Heart right ventricle (tissue), 16 donors: ENCODE data around the gene NFIB. TPM values are rescaled to one million over a fixed set of nuclear protein-coding genes. Genes with fewer than 3 reads are reported as not detected.

Experiments used
- ATAC-seq, 8 donors: fragments of 200-7000 bp; cut with Tn5 transposase; one replicate each; pipeline ENCODE4 v1.9.1; 2020; ENCODE audit warnings: mild to moderate bottlenecking in 8 of 8, moderate library complexity in 8 of 8, moderate number of reproducible peaks in 1 of 8
- DNase-seq, 2 donors: peaks; one replicate each; pipeline ENCODE4 v3.0.0-alpha.2; 2020
- H3K27ac ChIP-seq, 10 donors: fragments of 200-600 bp; sonication (generic) in 2 of 10; one replicate each; pipeline versions ENCODE4 v1.5.0 to v1.8.0; 2020 to 2022; ENCODE audit warnings: mild to moderate bottlenecking in 3 of 10
- H3K27me3 ChIP-seq, 7 donors: fragments of 200-600 bp; one replicate each; pipeline ENCODE4 v1.8.0; 2021 to 2022; ENCODE audit warnings: mild to moderate bottlenecking in 2 of 7
- H3K36me3 ChIP-seq, 9 donors: fragments of 200-600 bp; sonication (generic) in 1 of 9; one replicate each; pipeline versions ENCODE4 v1.5.0 to v1.8.0; 2020 to 2022; ENCODE audit warnings: mild to moderate bottlenecking in 2 of 9
- H3K4me1 ChIP-seq, 9 donors: fragments of 200-600 bp; sonication (generic) in 1 of 9; one replicate each; pipeline versions ENCODE4 v1.5.0 to v1.8.0; 2020 to 2022; ENCODE audit warnings: mild to moderate bottlenecking in 4 of 9
- H3K4me3 ChIP-seq, 10 donors: fragments of 200-600 bp; sonication (generic) in 2 of 10; one replicate each; pipeline versions ENCODE4 v1.5.0 to v1.8.0; 2020 to 2022; ENCODE audit warnings: mild to moderate bottlenecking in 7 of 10, moderate library complexity in 2 of 10
- H3K9me3 ChIP-seq, 11 donors: fragments of 200-600 bp in 10 of 11; sonication (generic) in 2 of 11; one replicate each; pipeline versions ENCODE4 v1.5.0 to v1.8.0; 2013 to 2022; ENCODE audit warnings: mild to moderate bottlenecking in 2 of 11, control low read depth in 1 of 11, moderate library complexity in 1 of 11
- WGBS, 2 donors: extraction: QIAGEN DNeasy Blood & Tissue Kit; methylation state at CpG; one replicate each; pipeline ENCODE4 v1.1.7; 2013; ENCODE audit warnings: inconsistent platforms in 1 of 2; 5-methylcytosine and 5-hydroxymethylcytosine counted together
- intact Hi-C, 10 donors: fragments of 100-400 bp; cut with DNase I; formaldehyde crosslinking; loops; one replicate each; pipeline versions ENCODE4 v1.11.1 to v1.14.2; 2022
- polyA plus RNA-seq, 2 donors: library from polyadenylated mRNA; stranded (reverse); fragments of 200-250 nt; gene quantifications; one replicate each; pipeline ENCODE4 v1.2.3, GENCODE V29; 2013
- total RNA-seq, 10 donors: library from RNA; stranded (reverse); fragmentation: NEBNext Ultra II Directional in 3 of 10; extraction: Animal tissue kit (Norgen Biotek cat#: 25700) in 3 of 10; gene quantifications; one replicate each; pipeline versions ENCODE4 v1.2.1 to v1.2.4, GENCODE V29; 2021 to 2023
- TF ChIP-seq, protein P1 (sequence below), 9 donors: fragments of 200-600 bp; sonication (generic) in 2 of 9; IDR thresholded peaks; one replicate each; pipeline versions ENCODE4 v1.5.0 to v1.8.0; 2021 to 2022; ENCODE audit warnings: antibody characterized with exemption in 9 of 9, mild to moderate bottlenecking in 5 of 9, moderate library complexity in 1 of 9
- donor health status: Arrhythmogenic right ventricular cardiomyopathy.
- donor health status: ischemic (EF 13 %, LVEDD 7.1; RV severe dilation, severe dysfunction).
- donor health status: healthy with polysubstance abuse.
- donor health status: DM: no; HTN: yes; CAD: no.
- donor health status: DM: no; HTN: no; CAD: no.
- donor health status: ischemic (EF 25% LVEDD 6.9; RV normal size, moderate dysfunction).
- donor health status: ischemic (EF 25% LVEDD 5.7; RV mildly dilated, moderate dysfunction).
- donor health status: healthy.
- donor health status: DM: yes; HTN: yes; CAD: no.
- donor health status: Ischemic cardiomyopathy.
- donor health status: ischemic (EF 35%, LVEDD 5.7; RV mildly dilated, moderate dysfunction).
- donor health status: nonischemic (EF 11% LVEDD 7.7; RV severe dilation, severe dysfunction).
- donor health status: DM: yes; HTN: yes; CAD: no.
- donor health status: PGD.
- donor health status: ischemic (EF 29% LVEDD 5.4; RV normal size, mild dysfunction).
- donor health status: nonischemic (EF 23%, LVEDD 6.1; RV moderate dilation, normal function).

Gene NFIB
- total and polyA plus RNA-seq, 12 donors, result 16.7 to 145 (median 124) TPM

DNA sequence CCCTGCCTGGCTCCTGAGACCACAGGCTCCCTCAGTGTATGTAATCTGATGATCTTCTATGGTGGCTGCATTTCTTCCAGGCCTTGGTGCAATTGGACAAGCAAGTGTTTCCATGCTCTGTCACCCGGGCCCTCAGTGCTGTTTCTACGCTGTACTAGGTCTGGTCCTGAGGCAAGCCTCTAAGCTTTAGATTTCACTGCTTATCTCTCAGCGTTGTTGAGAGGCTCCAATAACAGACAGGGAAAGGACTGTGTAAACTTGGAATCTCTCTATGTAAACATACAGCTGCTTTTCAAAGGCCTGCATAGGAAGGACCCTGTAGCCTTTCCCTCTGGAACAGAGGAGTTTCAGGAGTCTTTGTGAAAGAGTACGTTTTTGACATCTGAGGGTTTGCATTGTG lies 38.6 kb upstream of the NFIB start:
- peak overlapping the region in 5 of 10 donors; percentile 12 to 34 (median 22) for H3K4me3 ChIP-seq
- WGBS, 2 donors, result 55 to 61% methylated on average over 4 of the region's 4 CpGs
- peak overlapping the region in 9 of 10 donors; percentile 80 to 98 (median 93) for H3K27ac ChIP-seq
- H3K9me3 ChIP-seq, result no peaks in the 10 kb centered on the region
- intact Hi-C loops, result loop anchor here (2.0 to 10.0 kb wide), 19 partner anchors 35 to 1000 kb away; partner anchors contain the start of gene NFIB (in 1 of the 10)
- H3K27me3 ChIP-seq, result peaks cover 0 to 39% (median 0%) of the 10 kb centered on the region in 7 donors
- peaks cover 0 to 82% (median 49%) of the 10 kb centered on the region in 9 donors for H3K4me1 ChIP-seq
- TF ChIP-seq, protein P1, sequence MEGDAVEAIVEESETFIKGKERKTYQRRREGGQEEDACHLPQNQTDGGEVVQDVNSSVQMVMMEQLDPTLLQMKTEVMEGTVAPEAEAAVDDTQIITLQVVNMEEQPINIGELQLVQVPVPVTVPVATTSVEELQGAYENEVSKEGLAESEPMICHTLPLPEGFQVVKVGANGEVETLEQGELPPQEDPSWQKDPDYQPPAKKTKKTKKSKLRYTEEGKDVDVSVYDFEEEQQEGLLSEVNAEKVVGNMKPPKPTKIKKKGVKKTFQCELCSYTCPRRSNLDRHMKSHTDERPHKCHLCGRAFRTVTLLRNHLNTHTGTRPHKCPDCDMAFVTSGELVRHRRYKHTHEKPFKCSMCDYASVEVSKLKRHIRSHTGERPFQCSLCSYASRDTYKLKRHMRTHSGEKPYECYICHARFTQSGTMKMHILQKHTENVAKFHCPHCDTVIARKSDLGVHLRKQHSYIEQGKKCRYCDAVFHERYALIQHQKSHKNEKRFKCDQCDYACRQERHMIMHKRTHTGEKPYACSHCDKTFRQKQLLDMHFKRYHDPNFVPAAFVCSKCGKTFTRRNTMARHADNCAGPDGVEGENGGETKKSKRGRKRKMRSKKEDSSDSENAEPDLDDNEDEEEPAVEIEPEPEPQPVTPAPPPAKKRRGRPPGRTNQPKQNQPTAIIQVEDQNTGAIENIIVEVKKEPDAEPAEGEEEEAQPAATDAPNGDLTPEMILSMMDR (IDR thresholded peaks at IDR 0.05), result no peak
- no peak for DNase-seq
- no peak for ATAC-seq
- H3K36me3 ChIP-seq, result no peaks in the 10 kb centered on the region

DNA sequence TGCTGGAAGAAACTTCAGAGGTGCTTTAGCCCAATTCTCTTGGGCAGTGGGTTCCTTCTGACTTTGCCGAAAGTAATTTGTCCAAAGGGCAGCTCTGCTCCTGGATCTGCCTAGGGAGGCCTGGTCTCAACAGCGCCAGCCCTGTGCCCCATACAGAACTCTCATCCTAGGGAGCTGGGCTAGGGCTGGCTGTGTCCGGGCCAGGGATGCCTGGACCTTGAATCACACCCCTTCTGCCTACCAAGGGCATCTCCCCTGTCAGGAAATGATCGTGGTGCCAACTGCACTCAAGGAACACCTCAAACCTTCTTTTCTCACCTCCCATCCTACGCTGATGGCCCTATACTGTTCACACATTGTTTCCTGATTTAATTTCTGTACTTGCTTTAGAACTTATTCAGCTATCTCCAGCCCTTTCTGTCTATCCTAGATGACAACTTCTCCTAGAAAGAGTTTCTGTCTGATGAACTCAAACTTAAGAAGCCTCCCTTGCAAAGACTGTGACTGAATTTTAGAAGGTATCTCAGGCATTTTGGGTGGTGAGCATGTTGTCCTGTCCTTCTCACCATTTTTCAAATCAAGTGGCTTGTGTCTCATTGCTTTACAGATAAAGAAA lies 37.4 kb upstream of the NFIB start:
- Histone ChIP-seq H3K27me3 (peaks cover 0 to 51% (median 0%) of the 10 kb centered on the region in 7 donors), H3K9me3 (no peaks in the 10 kb centered on the region), H3K4me1 (peaks cover 0 to 79% (median 42%) of the 10 kb centered on the region in 9 donors), H3K4me3 (peak overlapping the region in 6 of 10 donors; percentile 43 to 83 (median 66)), H3K36me3 (no peaks in the 10 kb centered on the region), H3K27ac (peak overlapping the region; percentile 80 to 98 (median 92))
- DNase-seq (peak; percentile 30 to 61), ATAC-seq (peak in 6 of 8 donors; percentile 24 to 86 (median 45))
- TF ChIP-seq, protein P1 (IDR thresholded peaks at IDR 0.05), result no peak
- 48 to 65% methylated on average over 5 of the region's 5 CpGs for WGBS, 2 donors
- intact Hi-C loops, result loop anchor here (2.0 to 10.0 kb wide), 18 partner anchors 34 to 999 kb away; partner anchors contain the start of gene NFIB (in 1 of the 10)

DNA sequence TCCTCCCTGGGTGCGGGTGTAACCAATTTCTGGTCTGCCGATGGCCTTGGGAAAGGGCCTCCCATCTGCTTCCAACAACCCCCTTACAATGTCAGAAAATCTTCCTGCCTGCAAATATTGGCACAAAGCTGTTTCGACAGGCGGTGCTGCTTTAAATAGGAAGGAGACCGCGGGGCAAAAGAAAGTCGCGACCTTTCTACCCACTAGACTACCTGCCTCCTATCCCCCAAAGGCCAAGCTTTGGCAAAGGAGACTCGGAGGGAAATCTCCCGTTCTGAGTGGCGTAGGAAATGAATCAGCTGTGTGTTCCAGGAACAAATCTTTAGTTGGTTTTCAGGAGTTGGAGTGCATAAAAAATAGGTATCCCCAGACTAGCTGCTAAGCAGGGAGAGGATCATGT lies 36.8 kb upstream of the NFIB start:
- TF ChIP-seq, protein P1 (IDR thresholded peaks at IDR 0.05), result no peak
- H3K9me3 ChIP-seq, result no peaks in the 10 kb centered on the region
- H3K36me3 ChIP-seq, result no peaks in the 10 kb centered on the region
- H3K4me3 ChIP-seq, result peak overlapping the region in 8 of 10 donors; percentile 43 to 83 (median 61)
- ATAC-seq, result no peak
- H3K27me3 ChIP-seq, result peaks cover 0 to 57% (median 0%) of the 10 kb centered on the region in 7 donors
- H3K4me1 ChIP-seq, result peaks cover 0 to 77% (median 42%) of the 10 kb centered on the region in 9 donors
- intact Hi-C loops, result loop anchor here (2.0 to 10.0 kb wide), 18 partner anchors 33 to 998 kb away; partner anchors contain the start of gene NFIB (in 1 of the 10)
- 16 to 21% methylated on average over 11 of the region's 11 CpGs for WGBS, 2 donors
- peak in 1 of 2 donors; percentile 33 for DNase-seq
- peak overlapping the region; percentile 80 to 98 (median 92) for H3K27ac ChIP-seq

DNA sequence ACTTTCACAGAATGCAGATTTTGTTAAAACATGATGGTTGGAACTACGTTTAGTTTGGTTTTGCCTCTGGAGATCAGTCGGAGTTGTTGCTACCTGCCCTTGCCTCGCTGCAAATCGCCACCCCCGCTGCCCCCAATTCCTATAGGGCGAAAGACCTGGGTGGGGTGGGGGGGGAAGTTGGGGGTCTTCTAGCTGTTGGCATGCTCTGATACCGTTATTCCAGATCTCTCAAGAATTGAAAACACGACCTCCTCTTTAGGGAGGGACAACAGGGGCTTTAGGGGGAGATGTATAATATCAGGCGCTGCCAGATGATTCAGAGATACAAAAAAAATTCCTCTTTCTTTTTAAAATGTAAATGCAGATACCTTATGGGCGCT lies 36.4 kb upstream of the NFIB start:
- ATAC-seq (no peak), DNase-seq (no peak)
- Histone ChIP-seq H3K27me3 (peaks cover 0 to 61% (median 0%) of the 10 kb centered on the region in 7 donors), H3K36me3 (no peaks in the 10 kb centered on the region), H3K4me1 (peaks cover 0 to 79% (median 43%) of the 10 kb centered on the region in 9 donors), H3K27ac (peak overlapping the region; percentile 80 to 98 (median 92)), H3K4me3 (peak overlapping the region in 9 of 10 donors; percentile 42 to 83 (median 57)), H3K9me3 (no peaks in the 10 kb centered on the region)
- TF ChIP-seq, protein P1 (IDR thresholded peaks at IDR 0.05), result no peak
- 52 to 59% methylated on average over 10 of the region's 10 CpGs for WGBS, 2 donors
- intact Hi-C loops, result loop anchor here (2.0 to 10.0 kb wide), 18 partner anchors 33 to 998 kb away; partner anchors contain the start of gene NFIB (in 1 of the 10)
